Measurements from ENCODE around the gene DSN1.

DSN1 gene

DNA sequence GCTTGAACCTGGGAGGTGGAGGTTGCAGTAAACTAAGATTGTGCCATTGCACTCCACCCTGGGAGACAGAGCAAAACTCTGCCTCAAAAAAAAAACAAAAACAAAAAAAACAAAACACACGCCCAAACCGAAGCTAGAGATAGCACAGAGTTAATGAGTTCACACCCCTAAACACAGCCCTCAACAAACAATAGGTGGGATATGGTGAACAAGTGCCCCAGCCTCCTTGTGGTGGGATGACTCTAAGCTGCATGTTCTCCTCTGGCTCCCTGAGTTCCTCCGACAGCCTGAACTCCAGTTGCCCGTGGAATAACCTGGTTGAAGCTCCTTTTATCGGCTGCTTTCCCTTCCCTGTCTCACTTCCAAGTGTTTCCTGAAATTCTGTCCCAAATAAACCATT is 22.1 kb upstream of the DSN1 start:
- no peak for DNase-seq (ENCODE audit: low spot score)

DNA sequence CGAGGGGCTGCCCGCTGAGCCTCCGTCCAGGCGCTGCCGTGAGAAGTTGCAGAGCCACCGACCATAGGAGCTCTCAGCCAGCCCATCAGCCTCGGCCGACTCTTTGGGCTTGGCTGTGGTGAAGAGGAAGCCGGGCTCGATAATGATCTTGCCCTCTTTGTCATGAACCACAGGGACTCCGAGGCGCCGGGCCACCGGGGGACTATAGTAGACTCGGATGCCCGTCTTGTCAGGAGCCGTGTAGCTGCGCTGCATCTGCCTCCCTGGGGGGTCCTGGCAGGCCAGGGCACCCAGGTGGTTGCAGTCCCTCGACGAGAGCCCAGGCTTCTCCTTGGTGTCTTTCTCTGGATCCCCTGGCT is 20.5 kb upstream of the DSN1 start:
- no peak for DNase-seq (ENCODE audit: low spot score)

DNA sequence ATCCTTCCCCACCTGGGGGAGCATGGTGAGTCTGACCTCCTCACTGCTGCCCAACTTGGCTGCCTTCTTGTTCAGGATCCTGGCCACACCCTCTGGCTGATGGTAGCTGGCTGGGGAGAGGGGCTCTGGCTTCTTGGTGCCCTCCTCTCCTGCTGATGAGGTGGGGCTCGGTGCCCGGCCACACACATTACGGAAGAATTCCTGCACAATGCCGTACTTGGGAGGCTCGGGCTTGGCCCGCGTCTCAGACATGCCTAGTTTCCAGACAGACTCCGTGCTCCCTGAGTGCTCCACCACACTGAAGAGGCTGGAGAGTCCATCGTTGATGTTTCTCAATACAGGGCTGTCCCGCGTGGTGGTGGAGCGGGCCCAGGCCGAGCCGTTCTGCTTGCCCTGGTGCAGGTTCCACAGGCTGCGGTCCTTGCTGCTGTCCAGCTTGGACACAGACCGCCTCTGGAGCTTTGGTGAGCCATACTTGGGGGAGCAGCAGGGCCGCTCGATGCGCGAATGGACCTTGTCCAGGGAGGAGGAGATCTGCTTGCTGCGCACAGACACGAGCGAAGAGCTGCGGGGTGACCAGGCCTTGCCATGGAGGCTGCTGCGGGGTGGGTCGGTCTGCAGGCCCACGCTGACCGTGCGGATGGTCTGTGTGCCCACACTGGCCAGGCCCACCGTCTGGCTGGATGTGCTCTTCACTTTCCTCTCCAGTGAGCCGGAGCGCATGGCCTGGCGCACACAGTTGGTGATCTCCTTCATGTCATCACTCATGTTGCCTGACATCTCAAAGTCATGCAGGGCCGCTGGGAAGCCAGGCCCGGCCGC is 19.9 kb upstream of the DSN1 start:
- no peak for DNase-seq (ENCODE audit: low spot score)

DNA sequence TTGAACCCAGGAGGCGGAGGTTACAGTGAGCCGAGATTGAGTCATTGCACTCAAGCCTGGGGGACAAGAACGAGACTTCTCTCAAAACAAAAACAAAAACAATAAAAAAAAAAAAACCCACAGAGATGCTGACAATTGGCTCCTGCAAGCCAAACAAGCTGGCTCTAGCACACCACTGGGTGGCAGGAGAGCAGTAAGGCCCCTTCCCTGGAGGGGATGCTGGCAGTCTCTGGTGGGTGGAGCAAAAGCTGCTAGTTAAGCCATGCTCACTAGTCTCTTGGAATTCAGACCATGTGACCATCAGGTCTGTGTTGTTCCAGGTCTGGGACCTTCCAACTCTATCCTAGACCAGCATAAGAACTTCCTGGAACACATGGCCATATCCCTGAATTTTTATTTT is 18.9 kb upstream of the DSN1 start:
- peak; percentile 65 for DNase-seq (ENCODE audit: low spot score)

DNA sequence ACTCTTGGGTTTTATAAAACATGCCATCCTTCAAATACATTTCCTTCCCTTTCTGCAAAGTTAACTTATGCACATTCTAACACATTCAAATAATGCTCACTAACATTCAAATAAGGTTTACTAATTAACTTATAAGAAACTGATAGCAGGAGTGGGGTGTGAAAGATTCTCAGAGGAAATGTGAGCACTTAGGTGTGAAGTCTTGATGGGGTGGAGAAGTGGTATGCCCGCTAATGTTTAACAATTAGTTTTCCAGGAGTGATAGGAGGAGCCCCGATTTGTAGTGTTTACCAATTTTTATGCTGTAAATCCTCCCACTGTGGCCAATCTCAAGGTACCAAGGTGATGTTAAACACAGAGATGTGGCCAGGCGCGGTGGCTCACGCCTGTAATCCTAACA is 18.3 kb upstream of the DSN1 start:
- DNase-seq (ENCODE audit: low spot score), result no peak

DNA sequence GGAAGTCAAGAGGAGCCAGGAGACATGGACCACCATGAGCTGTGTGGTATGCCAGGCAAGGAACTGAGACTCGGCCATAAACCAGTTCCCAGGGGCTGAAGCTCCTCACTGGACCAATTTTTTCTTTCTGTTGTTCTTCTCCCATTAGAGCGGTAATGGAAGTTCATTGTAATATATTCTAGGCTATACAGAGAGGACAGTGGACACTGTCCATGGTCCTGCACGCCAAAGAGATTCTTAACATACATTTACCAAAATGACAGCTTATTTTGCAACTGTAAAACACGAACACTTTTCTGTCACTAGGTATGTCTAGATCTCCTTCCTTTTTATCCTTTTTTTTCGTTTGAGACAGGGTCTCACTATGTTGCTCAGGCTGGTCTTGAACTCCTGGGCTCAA is 13.1 kb upstream of the DSN1 start:
- DNase-seq (ENCODE audit: low spot score), result no peak

DNA sequence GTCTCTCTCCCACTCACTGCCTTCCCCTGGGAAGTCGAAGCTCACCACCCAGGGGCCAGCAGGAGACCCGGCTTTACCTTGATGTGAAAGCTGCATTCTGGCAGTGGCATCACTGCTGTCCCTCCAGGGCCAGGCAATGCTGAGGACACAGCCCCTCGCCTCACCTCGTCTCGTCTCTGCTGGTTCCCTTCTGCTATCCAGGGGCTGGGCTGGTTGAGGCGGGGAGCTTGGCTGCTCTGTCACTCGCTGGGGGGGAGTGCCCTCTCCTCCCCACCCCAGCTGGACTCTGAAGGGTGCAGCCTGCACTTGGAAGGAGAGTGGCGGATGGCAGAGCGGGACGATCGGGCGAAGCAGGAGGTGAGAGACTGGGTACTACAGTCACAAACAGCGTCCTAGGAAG is 12.7 kb upstream of the DSN1 start:
- no peak for DNase-seq (ENCODE audit: low spot score)

DNA sequence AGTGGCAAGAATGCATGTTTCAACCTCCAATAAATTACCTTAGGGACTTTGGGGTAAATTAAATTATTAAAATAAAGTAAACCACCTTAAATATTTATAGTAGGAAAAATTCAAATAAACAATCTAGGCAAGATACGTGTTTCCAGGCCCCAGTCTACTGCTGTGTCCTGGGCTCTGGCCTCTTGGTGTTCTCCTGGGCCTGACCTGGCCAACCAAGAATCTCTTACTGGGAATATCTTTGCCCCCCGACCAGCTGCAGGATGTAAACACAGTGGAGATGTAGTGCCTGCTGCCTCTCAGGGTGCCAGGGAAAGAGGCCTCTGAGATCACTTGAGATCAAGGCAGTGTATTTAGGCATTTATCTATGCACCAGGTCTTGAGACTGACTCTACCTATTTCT is 11.7 kb upstream of the DSN1 start:
- DNase-seq (ENCODE audit: low spot score), result no peak

DNA sequence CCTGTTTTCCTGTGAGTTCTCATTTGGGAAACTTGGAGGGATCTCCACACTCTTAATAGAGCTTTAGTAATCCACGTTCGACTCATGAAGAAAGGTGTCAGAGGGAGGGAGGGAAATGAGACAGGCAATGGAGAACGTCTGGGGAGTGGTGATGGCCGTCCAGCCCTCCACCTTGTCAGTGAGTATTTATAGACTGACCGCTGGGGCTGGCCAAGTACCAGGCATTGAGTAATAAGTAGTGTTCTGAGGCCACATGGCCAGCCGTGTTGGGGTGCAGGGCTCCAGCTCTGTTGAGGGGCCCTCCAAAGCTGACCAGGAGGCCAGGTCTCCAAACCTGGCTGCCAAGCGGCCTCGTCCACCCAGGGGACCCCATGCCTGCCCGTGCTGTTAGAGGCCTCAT is 11.3 kb upstream of the DSN1 start:
- no peak for DNase-seq (ENCODE audit: low spot score)

DNA sequence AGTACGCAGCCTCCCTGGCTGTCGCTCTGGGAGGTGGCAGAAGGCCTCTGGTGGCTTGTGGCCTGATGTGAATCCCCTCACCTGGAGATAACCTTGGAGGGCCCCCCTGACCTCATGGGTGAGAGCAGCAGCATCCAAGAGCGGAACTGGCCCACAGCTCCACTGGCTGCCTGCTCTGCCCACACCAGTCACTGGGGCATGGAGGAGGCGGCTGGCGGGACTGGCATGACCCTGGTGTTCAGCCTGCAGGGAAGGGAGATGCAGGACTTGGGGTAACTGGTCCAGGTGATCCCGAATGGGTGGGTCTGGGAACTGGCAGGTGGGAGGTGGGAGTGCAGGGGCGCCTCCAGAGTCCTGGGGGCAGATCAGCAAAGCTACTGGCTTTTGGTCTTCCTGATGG is 10.6 kb upstream of the DSN1 start:
- DNase-seq (ENCODE audit: low spot score), result no peak

DNA sequence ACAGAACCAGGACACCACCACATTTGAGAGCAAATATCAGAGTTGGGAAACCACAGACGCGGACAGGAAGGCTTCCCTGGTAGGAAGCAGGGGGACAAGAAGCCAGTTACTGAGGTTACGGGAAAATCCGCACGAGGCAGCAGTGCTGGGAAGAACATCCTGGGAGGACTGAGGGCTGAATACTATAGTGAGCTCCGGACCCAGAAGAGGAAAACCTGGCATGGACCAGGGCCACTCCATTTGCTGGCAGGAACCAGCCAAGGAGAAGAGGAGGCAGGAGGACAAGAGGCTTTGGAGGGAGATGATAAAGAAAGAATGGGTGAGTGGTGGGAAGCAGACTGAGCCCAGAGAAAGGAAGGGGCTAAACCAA is 6.1 kb upstream of the DSN1 start:
- DNase-seq (ENCODE audit: low spot score), result no peak

DNA sequence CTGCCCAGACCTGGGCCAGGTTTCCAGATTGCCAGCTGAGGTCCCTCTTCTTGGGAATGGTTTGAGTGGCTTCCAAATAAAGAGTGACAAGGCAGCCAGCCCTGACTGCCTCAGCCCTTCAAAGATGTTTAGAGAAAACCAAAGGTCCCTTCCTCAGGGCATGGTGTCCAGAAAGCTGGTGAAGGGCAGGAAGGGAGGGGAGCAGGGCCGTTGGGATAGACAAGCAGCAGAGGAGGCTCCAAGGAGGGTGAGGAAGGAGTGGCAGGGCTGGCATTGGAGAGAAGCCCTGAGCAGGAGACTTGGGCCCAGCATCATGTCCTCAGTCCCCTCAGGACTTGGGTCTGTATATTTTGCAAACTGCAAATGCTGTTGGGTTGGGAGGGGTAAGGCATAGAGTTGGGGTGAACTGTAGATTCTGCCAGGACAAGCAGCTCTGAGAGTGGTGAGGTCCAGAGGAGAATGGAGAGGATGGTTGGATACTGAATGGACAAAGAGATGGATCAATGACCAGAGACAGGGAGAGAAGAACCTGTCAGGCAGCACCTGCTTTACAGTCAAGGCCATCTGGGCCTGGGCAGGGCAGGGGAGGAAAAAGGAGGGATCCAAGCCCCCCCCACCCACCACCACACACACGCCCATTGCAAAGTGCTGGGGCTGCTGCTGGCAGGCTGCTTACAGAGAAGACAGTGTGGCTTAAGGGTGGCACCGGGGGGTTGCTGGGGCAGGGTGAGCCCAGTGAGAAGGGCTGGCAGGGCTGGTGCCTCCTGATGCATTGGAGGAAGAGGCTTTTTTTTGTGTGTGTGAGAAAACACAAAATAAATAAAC is 5.5 kb upstream of the DSN1 start:
- no peak for DNase-seq (ENCODE audit: low spot score)

DNA sequence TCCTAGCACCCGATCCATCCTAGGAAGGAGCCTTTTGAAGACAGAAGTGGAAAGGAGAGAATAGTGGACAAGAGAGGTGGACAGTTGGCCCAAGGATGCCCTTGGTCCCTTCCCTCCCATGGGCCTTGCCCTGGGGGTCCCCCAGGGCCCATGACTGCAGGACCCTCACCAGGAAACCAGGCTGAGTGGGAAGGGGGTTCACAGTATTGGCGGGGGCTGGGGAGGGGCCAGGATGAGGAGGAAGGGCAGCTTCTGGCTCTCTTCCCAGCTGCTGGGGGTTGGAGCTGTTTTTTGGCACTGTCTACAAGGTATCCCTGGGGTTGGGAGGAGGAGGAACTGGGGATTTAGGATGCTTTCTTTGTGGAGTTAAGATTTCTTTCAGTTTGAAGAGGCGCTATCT is 4.0 kb upstream of the DSN1 start:
- no peak for DNase-seq (ENCODE audit: low spot score)

DNA sequence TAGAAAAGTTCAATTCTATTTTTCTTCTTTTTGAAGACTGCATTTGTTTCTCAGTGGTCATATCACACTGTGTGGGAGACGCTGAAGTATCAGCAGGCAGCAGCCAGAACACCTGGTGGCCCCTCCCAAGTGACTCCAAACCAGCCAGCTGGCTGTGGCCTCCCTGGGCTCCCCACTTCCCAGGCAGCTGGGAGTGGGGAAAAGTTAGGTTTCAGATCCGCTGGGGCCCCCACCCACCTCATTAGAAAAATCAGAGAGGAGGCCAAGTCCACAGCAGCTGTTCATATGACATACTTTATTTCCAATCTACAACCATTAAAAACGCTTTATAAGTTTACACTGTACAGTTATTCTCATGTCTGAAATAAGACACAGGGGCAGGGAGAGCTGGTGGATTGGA is 3.6 kb upstream of the DSN1 start:
- no peak for DNase-seq (ENCODE audit: low spot score)

DNA sequence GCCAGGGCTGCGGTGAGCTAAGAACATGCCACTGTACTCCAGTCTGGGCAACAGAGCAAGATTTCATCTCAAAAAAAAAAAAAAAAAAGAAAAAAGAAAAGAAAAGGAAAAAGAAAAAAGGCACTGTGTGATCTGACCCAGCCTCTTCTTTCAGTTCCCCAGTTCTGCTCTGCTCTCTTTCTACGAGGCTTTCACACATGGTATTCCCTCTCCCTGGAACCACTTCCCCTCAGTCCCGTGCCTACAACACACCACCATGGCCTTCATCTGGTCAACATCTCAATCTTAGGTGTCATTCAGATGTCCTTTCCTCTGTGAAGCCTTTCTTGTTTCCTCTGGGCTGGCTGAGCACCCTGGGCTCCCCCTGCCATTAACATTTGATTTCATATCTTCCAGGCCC is 2.3 kb upstream of the DSN1 start:
- no peak for DNase-seq (ENCODE audit: low spot score)

DNA sequence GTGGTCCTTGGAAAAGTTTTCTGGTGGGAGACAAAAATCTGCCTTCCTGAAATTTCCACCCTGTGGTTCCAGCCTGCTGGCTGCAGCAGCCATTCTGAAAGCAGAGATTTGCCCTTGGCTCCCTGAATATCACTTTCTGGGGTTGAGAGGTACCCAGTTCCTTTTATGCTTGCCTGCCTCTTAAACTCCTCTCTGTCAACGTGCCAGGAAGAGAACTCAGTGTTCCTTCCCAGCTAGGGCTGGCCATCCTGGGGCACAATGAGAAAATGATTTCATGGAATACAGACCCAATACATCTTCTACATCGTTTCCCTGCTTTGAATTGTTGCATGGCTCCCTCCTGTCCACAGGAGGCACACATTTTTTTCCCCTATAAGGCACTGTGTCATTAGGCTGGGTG is 1.6 kb upstream of the DSN1 start:
- DNase-seq (ENCODE audit: low spot score), result no peak

DNA sequence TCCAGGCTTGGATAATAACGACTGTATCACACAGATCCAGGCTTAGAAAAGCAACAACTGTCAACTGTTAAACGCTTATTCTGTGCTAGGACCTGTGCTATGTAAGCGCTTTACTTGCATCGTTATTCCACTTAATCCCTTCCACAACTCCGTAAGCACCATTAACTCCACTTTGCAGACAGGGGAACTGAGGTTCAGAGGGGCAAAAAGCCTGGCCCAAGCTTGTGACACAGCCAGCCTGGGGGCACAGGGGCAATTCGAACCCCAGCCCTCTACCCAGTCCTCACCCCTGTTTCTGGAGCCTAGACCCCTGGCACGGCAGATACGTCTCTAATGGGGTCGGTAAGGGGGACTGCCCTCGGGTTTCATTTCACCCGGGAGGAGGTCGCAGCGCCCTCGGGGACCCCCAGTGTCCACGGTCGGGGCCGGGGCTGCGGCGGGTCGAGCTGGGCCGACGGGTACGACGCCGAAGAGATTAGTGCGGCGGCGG is 411 bp downstream of the DSN1 start:
- DNase-seq (ENCODE audit: low spot score), result no peak

DNA sequence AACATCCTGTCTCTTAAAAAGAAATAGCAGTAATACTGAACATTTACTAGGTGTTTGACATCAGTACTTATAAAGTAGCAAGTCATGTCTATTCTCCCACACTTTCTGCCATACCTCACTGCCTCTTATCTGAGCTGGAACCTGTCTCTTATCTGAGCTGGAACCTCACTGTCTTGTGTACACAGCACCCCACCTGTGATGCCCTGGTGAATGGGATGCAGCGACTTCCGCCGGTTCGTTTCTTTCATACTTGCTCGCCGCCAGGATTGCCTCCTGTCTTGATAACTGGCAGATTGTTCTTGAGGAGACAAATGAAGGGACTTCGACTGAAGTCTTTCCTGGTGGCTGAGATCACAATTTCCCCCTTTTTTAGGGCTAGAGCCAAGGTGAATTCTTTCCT is 2.9 kb downstream of the DSN1 start:
- no peak for DNase-seq (ENCODE audit: low spot score)

DNA sequence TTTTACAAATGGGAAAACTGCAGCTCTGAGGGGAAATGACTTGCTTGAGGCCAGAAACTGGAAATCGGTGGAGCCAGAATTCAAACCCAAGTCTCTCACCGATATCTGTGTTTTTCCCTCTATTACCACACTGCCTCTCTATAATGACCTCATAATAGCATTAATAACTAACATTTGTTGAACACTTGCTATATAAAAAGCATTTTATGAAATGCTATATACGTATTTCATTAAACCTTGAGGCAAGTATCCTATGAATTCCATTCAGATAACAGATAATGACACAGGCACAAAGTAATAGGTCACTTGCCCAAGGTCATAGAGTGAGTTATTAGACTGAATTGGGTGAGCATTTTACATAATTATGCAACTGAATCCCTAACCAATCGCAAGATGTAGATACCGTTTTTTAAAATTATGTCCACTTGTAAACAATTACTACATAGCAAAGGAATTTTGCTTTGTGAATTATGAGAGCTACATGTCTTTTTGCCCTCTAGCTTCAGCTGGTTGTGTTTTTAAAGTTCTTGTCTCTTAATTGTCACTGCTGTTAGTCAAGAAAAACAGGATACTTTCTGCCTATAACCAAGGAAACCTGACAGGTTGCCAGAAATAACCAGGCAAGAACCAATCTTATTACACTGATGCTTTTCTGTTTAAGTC is 4.7 kb downstream of the DSN1 start:
- DNase-seq (ENCODE audit: low spot score), result no peak

DNA sequence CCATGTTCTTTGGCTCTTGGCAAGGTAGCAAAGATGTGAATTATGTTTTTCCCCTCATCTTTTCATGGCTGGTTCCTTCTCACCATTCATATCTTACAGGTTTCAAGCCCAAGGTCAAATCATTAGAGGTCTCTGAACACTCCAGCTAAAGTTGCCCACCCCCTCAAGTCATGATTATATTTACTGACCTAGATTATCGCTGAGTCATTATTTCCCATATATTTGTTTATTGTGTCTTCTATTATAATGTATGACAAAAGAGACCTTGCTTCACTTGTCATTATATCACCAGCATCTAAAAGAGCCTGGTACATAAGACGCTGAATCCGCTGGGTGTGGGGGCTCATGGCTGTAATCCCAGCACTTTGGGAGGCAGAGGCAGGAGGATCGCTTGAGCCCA is 12.4 kb downstream of the DSN1 start:
- no peak for DNase-seq (ENCODE audit: low spot score)

DNA sequence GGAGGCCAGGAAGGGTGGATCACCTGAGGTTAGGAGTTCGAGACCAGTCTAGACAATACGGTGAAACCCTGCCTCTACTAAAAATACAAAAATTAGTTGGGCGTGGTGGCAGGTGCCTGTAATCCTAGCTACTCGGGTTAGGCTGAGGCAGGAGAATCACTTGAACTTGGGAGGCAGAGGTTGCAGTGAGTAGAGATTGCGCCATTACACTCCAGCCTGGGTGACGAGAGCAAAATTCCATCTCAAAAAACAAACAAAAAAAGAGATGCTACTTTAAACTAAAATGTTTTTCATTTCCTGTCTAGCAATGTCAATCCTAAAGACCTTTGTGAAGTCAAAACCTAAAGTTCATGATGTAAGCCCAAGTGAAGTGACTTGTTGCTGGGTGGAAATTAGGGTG is 12.9 kb downstream of the DSN1 start:
- no peak for DNase-seq (ENCODE audit: low spot score)

DNA sequence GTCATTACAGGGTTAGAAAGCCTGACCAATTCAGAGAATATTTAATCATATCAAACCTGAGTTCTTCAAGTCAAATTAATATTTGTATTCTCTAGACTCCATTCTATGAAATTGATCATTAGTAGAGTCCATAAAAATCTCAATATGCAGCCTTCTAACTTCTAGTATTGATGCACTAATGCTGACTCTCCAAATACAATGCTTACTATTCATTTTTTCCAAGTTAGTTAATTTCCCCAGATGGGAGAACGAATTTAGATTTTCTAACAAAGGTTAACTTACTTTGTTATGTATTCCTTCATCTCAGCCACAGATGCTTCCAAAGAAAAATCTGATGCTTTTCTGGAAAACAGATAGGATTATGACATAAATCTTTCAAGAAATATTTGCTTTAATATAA is 15.3 kb downstream of the DSN1 start:
- DNase-seq (ENCODE audit: low spot score), result no peak

DNA sequence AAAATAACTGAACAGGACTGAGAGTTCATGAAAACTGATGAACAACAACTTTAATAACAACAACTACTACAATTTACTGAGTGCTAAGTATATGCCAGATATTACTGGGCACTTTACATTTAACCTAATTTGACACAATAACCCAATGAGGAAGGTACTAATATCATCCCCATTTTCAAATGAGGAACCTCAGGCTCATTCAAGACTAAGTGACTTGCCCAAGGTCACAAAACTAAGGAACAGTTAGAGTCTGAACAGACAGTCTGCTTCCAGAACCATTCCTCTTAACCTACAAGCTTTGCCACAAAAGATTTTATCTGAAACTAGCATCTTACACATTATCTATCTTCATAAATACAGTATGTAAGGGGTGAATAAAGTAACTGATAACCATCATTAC is 17.1 kb downstream of the DSN1 start:
- no peak for DNase-seq (ENCODE audit: low spot score)
